ENCODE results near the gene DAGLA. TPM values are rescaled to one million over a fixed set of nuclear protein-coding genes. Genes with fewer than 3 reads are reported as not detected.

Gene DAGLA
- total and polyA plus RNA-seq, 2 of the 13 experiments (the other 11 are each of a cell fraction or from before 2014, with no cell fraction given) = 2.6 to 3.9 TPM

- TF ChIP-seq, protein P1, sequence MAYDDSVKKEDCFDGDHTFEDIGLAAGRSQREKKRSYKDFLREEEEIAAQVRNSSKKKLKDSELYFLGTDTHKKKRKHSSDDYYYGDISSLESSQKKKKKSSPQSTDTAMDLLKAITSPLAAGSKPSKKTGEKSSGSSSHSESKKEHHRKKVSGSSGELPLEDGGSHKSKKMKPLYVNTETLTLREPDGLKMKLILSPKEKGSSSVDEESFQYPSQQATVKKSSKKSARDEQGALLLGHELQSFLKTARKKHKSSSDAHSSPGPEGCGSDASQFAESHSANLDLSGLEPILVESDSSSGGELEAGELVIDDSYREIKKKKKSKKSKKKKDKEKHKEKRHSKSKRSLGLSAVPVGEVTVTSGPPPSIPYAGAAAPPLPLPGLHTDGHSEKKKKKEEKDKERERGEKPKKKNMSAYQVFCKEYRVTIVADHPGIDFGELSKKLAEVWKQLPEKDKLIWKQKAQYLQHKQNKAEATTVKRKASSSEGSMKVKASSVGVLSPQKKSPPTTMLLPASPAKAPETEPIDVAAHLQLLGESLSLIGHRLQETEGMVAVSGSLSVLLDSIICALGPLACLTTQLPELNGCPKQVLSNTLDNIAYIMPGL (CRISPR knock-in tag; IDR thresholded peaks at IDR 0.05; ENCODE audit: borderline replicate concordance in 1 of 2, low read depth in 1 of 2) = peak; percentile 92 to 95
- TF ChIP-seq, protein P2, sequence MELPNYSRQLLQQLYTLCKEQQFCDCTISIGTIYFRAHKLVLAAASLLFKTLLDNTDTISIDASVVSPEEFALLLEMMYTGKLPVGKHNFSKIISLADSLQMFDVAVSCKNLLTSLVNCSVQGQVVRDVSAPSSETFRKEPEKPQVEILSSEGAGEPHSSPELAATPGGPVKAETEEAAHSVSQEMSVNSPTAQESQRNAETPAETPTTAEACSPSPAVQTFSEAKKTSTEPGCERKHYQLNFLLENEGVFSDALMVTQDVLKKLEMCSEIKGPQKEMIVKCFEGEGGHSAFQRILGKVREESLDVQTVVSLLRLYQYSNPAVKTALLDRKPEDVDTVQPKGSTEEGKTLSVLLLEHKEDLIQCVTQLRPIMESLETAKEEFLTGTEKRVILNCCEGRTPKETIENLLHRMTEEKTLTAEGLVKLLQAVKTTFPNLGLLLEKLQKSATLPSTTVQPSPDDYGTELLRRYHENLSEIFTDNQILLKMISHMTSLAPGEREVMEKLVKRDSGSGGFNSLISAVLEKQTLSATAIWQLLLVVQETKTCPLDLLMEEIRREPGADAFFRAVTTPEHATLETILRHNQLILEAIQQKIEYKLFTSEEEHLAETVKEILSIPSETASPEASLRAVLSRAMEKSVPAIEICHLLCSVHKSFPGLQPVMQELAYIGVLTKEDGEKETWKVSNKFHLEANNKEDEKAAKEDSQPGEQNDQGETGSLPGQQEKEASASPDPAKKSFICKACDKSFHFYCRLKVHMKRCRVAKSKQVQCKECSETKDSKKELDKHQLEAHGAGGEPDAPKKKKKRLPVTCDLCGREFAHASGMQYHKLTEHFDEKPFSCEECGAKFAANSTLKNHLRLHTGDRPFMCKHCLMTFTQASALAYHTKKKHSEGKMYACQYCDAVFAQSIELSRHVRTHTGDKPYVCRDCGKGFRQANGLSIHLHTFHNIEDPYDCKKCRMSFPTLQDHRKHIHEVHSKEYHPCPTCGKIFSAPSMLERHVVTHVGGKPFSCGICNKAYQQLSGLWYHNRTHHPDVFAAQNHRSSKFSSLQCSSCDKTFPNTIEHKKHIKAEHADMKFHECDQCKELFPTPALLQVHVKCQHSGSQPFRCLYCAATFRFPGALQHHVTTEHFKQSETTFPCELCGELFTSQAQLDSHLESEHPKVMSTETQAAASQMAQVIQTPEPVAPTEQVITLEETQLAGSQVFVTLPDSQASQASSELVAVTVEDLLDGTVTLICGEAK (IDR thresholded peaks at IDR 0.05) = no peak
- TF ChIP-seq, protein P2 (CRISPR knock-in tag; IDR thresholded peaks at IDR 0.05) = no peak
- TF ChIP-seq NR2F2 (IDR thresholded peaks at IDR 0.05; ENCODE audit: borderline replicate concordance, low read depth) (peak; percentile 13; the same call in 1 of the 2 replicates), TSC22D2 (CRISPR knock-in tag; IDR thresholded peaks at IDR 0.05; ENCODE audit: borderline replicate concordance) (no peak), THAP11 (CRISPR knock-in tag; IDR thresholded peaks at IDR 0.05) (peak; percentile 69; the same call in 1 of the 2 replicates), ZNF350 (CRISPR knock-in tag; IDR thresholded peaks at IDR 0.05; ENCODE audit: borderline replicate concordance, low read depth) (peak; percentile 76; the same call in 1 of the 2 replicates), GABPA (IDR thresholded peaks at IDR 0.05; ENCODE audit: low read depth, low read length) (no peak), GABPA (CRISPR knock-in tag; IDR thresholded peaks at IDR 0.05; ENCODE audit: low read depth) (peak; percentile 58), PPARG (CRISPR knock-in tag; conservative IDR thresholded peaks at IDR 0.05) (0 out of 2 replicates have a peak, but pooled peaks have one; percentile 35), ZNF460 (CRISPR knock-in tag; IDR thresholded peaks at IDR 0.05; ENCODE audit: borderline replicate concordance) (no peak), SOX6 (IDR thresholded peaks at IDR 0.05) (no peak), SOX6 (CRISPR knock-in tag; IDR thresholded peaks at IDR 0.05) (peak; percentile 50), ZFP1 (CRISPR knock-in tag; IDR thresholded peaks at IDR 0.05) (peak; percentile 41; the same call in 1 of the 2 replicates), SALL1 (CRISPR knock-in tag; IDR thresholded peaks at IDR 0.05) (peak; percentile 70; the same call in 1 of the 2 replicates)
- TF ChIP-seq, protein P3, sequence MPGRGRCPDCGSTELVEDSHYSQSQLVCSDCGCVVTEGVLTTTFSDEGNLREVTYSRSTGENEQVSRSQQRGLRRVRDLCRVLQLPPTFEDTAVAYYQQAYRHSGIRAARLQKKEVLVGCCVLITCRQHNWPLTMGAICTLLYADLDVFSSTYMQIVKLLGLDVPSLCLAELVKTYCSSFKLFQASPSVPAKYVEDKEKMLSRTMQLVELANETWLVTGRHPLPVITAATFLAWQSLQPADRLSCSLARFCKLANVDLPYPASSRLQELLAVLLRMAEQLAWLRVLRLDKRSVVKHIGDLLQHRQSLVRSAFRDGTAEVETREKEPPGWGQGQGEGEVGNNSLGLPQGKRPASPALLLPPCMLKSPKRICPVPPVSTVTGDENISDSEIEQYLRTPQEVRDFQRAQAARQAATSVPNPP (CRISPR knock-in tag; IDR thresholded peaks at IDR 0.05) = no peak
Measured at GRCh38 chr11:61747192-61747966, 67.2 kb downstream of the DAGLA start (continued).
